ENCODE measurements around the gene PLIN5.

The PLIN5 gene

DNA sequence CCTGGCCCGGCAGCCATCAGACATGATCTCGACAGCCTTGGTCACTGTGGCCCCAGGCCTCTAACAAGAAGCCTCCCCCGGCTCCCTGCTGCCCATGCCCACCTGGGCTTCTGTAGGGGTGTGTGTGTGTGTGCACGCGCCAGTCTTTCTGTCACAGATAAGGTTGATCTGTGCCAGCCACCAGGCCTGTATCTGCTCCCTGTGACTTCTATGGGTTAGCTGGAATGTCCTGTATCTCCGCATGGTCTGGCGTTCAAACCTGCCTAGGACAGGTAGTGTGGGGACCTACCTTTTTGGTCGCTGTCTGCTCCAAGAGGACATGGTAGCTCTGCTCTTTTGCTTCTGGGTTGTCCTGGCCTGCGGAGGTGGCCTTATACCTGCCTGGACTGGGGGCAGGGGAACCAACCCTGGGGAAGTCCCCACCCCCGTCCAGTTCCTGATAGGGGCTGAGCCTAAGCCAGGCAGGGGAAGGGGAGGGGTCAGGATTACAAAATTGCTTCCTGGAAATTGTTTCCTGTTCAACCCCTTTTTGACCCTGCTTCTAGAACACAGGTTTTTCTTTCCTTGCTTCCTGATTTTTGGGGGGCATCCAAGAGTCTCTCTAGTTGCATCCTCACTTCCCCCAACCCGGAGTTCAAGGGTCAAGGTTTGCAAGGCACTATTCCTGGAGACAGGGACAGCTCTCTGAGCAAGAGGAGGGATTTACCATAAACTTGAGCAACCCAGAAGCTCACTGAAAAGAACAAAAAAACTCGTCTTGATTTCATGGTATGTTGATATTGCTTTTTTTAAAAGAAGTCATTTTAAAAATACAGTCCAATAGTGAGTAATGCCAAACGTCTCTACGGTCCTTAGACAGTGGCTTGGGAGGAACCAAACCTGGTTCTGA, 4.9 kb upstream of the PLIN5 start, which contains the start of gene LRG1:
Gene LRG1, minus strand, starts transcription at position 344 of the 889 bp plus-strand sequence. Its CDS starts 23 bp downstream, at position 321.
- no peak for TF ChIP-seq GATA3 (IDR thresholded peaks at IDR 0.05; ENCODE audit: low read depth, low read length)
- TF ChIP-seq GATA2 (IDR thresholded peaks at IDR 0.05; ENCODE audit: low read depth, low read length), result no peak

DNA sequence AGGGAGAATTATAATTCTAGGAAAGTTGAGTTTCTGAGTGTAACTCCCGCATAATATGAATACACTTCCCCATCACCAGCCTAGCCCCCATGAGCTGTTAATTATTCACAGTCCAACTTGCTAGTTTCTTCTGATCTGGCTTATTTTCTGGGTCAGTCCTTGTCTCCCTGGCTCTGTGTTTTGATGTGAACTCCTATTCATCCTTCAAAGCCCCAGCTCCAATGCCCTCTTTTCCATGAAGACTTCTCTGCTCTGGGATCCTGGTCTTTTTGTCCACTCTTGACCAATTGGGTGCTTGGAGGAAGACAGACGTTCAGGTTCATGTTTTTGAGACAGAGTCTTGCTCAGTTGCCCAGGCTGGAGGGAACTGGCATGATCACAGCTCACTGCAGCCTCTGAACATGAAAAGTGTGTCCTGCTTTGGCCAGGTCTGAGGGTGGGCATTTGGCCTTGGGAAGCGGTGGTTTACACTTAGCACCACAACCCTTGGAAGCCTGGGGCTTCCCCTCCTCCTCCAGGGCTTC, 4.2 kb upstream of the PLIN5 start:
- no peak for TF ChIP-seq GATA2 (IDR thresholded peaks at IDR 0.05; ENCODE audit: low read depth, low read length)
- TF ChIP-seq GATA3 (IDR thresholded peaks at IDR 0.05; ENCODE audit: low read depth, low read length), result no peak

DNA sequence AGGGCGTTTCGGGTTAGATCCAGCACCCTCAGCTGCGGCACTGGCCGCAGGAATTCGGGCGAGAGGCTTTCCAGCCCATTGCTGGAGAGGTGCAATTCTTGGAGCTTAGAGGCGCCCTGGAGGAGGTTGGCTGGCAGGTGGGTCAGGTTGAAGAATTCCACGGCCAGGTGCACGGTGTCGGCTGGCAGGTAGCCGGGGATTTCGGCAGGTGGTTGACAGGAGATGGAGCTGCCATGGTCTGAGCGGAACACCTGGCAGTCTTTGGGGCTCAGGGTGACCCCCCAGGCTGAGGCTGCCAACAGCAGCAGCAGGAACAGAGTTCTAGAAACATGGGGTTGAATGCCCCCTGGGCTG, 3.6 kb upstream of the PLIN5 start:
- no peak for TF ChIP-seq GATA2 (IDR thresholded peaks at IDR 0.05; ENCODE audit: low read depth, low read length)
- TF ChIP-seq GATA3 (IDR thresholded peaks at IDR 0.05; ENCODE audit: low read depth, low read length), result no peak

DNA sequence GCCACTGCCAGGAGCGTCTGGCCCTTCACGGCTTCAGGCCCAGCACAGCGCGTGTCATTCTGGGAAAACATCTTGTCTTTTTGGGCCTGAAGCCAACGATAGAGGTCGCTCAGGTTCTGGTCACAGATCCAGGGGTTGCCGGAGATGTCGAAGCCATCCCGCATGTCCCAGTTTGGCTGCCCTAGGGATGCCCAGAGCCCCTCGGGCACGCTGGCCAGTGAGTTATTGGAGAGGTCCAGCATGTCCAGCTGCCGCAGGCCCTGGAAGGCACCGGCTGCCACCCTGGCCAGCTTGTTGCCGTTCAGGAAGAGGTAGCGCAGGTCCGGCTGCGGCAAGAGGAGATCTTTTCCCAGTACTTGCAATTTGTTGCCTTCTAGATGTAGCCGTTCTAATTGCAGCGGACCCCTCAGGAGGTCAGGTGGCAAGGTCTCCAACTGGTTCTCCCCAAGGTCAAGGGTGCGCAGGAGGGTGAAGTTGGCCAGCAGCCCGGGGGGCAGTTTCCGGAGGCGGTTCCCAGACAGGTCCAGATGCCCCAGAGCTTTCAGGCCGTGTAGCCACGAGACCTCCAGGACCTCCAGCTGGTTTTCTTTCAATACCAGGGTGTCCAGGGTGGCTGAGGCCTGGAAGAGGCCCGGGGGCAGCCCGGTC, 3.1 kb upstream of the PLIN5 start:
- TF ChIP-seq GATA3 (IDR thresholded peaks at IDR 0.05; ENCODE audit: low read depth, low read length) (no peak), GATA2 (IDR thresholded peaks at IDR 0.05; ENCODE audit: low read depth, low read length) (no peak)

DNA sequence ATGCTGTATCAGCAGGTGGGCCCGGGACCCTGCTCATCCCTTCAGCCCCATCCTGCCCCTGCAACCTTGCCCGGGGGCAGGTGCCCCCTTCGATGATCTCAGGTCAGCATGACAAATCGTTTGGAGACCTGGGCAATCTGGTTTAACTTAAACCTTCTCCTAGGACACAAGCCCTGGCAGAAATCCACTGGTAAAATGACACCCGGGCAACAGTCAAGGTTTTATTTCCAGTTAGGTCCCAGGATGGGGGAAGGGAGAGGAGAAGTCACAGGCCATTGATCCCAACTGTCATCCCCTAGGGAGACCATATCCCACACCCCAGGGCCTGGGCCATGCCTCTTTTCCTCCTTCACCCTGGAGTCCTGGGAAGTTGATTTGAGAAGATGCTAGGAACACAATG, 1.8 kb upstream of the PLIN5 start:
- TF ChIP-seq GATA2 (IDR thresholded peaks at IDR 0.05; ENCODE audit: low read depth, low read length), result no peak
- TF ChIP-seq GATA3 (IDR thresholded peaks at IDR 0.05; ENCODE audit: low read depth, low read length), result no peak

DNA sequence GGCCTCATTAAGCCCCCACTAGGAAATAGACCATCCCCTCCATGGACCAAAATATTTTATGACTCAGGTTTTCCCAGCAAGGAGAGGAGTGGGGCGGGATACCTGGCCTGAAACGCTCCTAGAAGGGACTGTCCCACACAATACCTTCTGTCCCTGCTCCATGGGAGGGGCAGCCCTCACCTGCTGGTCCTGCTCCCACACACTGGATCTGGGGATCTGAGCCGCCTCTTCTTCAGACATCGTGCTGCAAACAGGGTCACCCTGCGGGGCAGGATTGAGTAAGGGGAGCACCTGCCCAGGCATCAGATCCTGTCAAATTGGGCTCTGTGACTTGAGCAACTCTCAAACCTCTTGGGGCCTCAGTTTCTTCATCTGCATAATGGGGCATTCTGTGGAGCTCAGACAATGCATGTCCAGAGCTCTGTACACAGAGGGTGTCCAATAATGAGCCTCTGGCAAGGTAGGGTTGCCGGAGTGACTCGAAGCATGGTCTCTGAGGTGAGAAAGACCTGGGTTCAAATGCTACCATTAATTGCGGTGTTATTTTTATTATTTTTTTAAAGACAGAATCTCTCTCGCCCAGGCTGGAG, 1.1 kb downstream of the PLIN5 start:
- TF ChIP-seq GATA2 (IDR thresholded peaks at IDR 0.05; ENCODE audit: low read depth, low read length), result no peak
- TF ChIP-seq GATA3 (IDR thresholded peaks at IDR 0.05; ENCODE audit: low read depth, low read length), result no peak

DNA sequence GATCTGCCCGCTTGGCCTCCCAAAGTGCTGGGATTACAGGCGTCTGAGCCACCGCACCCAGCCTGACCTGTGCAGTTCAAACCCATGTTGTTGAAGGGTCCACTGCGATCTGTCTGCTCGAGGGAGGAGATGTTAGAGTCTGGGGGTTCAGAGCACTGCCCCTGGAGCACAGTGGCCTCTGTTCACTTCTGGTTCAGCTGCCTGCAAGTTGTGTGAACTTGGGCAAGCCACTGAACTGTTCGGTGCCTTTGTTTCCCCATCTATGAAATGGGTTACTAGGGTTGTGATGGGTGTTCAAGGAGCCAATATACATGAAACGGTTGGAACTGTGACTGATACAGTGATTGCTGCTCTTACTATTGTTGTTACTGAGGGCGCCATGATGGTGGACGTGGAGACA, 1.7 kb downstream of the PLIN5 start:
- no peak for TF ChIP-seq GATA3 (IDR thresholded peaks at IDR 0.05; ENCODE audit: low read depth, low read length)
- no peak for TF ChIP-seq GATA2 (IDR thresholded peaks at IDR 0.05; ENCODE audit: low read depth, low read length)

DNA sequence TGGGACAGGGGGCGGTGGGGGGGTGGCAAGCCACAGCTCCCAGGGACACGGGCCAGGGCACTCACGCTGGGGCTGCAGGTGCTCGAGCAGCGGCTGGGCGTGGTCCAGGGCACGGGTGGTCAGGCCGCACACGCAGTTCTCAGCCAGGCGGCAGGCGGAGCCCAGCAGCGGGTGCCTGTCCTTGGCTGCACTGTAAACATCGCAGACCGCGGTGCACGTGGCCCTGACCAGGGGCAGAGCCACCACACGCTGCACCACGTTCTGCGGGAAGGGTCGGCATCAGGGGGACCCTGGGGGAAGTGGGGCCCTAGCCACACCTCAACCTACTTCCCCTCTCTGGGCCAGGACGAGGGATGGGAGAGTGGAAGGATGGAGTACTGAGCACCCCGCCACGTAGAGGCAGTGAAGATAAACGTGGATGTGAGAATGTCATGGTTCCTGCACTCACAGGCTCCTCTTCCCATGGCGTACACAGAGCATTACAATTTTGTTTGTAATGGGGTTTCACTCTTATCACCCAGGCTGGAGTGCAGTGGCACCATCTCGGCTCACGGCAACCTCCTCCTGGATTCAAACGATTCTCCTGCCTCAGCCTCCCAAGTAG, 3.4 kb downstream of the PLIN5 start:
- TF ChIP-seq GATA3 (IDR thresholded peaks at IDR 0.05; ENCODE audit: low read depth, low read length), result no peak
- TF ChIP-seq GATA2 (IDR thresholded peaks at IDR 0.05; ENCODE audit: low read depth, low read length), result no peak

DNA sequence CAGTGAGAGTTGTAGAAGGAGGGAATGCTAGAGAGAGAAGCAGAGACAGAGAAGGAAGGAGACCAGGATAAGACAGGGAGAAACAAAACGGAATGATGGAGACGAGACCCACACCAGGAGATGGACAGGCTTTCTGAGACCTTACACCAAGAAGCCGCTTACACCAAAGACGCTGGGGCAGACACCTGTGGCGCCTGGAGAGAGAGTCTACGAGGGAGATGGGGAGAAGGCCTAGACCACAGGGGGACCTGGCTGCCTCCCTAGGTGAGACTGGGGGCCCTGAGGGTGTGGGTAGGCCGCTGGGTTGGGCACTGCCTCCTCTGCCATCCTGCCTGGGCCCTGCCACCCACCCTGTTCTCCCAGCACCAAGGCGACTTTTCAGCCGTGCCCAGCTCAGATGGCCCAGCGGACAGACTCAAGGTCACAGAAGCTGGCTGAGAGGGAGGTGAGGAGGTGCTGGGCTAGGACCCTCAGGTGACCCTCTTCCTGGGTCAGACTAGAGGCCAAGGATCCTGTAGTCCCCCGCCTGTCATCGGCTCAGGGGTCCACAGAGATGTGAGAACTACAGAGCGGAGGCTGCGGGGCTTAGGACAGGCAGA, 5.0 kb downstream of the PLIN5 start:
- TF ChIP-seq GATA2 (IDR thresholded peaks at IDR 0.05; ENCODE audit: low read depth, low read length) (no peak), GATA3 (IDR thresholded peaks at IDR 0.05; ENCODE audit: low read depth, low read length) (no peak)

DNA sequence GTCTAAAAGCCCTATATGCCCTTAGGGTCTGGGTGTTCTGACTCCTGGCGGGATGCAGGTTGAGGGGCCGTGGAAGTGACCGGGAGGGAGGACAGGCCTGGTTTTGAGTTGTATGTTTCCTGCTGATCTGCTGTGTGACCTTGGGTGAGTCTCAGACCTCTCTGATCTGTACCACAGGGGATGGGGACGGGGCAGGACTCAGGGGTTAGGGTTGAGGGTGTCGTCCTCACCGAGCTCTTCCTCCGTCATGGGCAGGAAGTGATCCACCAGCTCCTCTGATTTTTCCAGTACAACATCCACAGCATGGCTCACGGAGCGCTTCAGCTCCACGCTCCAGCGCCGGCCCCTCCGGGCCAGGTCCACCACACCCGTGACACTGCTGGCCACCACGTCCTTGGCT, 6.2 kb downstream of the PLIN5 start:
- TF ChIP-seq GATA3 (IDR thresholded peaks at IDR 0.05; ENCODE audit: low read depth, low read length) (no peak), GATA2 (IDR thresholded peaks at IDR 0.05; ENCODE audit: low read depth, low read length) (no peak)

DNA sequence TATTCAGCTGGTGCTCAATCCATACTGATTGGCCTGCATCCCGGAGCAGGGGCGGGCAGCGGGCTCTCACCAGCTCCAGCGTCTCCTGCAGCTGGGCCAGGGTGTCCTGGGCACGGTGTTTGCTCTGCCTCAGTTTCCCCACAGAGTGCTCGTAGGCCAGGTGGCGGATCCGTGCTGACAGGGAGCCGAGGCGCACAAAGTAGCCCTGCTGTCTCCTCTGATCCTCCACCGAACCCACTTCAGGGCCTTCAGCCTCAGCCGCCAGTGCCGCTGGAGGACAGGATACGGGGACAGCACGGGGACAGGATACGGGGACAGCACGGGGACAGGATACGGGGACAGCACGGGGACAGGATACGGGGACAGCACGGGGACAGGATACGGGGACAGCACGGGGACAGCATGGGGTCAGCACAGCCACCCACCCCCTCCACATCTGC, 9.4 kb downstream of the PLIN5 start:
- TF ChIP-seq GATA2 (IDR thresholded peaks at IDR 0.05; ENCODE audit: low read depth, low read length) (no peak), GATA3 (IDR thresholded peaks at IDR 0.05; ENCODE audit: low read depth, low read length) (no peak)

DNA sequence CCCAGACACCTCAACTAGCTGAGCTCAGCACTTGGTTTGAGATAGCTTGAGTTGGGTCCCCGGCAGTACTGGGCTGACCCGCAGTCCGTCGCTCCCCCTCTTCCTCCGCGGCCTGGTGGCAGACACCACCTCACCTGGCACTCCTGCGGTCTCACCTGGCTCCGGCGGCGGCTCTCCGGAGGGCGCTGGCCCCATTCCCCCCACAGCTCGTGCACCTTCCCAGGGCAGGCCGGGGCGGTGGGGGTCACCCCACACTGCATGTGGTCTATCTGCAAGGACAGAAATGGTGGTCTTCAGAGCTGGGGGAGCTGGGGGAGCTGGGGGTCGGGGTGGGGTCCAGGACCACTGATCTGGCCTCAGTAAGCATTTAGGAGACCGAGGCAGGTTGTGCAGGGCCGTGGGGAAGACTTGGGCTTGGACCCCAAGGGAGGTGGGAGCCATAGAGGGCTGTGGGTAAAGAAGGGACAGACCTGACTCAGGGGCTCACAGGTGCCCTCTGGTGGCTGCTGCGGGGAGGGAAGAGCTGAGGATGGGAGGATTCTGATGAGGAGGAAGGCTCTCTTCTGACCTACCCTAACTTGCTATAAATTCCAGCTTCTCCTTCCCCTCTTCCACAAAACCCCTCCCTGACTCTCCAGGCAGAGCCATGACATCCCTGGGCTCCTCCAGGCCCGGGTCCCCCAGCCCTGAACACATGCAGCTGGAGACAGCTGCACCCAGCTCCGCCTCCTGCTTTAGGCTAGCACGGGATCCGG, 10.0 kb downstream of the PLIN5 start:
- TF ChIP-seq GATA2 (IDR thresholded peaks at IDR 0.05; ENCODE audit: low read depth, low read length), result no peak
- no peak for TF ChIP-seq GATA3 (IDR thresholded peaks at IDR 0.05; ENCODE audit: low read depth, low read length)

Data from SH-SY5Y (cell line).